H1 (cell line): ENCODE results near the gene PUS7L. TPM values are rescaled to one million over a fixed set of nuclear protein-coding genes. Genes with fewer than 3 reads are reported as not detected.

ENCODE experiments used
- CTCF ChIA-PET: fragments of 300-600 bp; sonication (Branson Sonifier 250); formaldehyde crosslinking; loops from one replicate; lab custom pipeline; 2021; ENCODE audit not compliant: partially characterized antibody; lab: Charles Lee
- POLR2A ChIA-PET: fragments of 300-600 bp; sonication (Branson Sonifier 250); formaldehyde crosslinking; loops from one replicate; lab custom pipeline; 2021; ENCODE audit warnings: inconsistent platforms; ENCODE audit not compliant: partially characterized antibody; lab: Charles Lee
- DNase-seq, 2 experiments: peaks; one replicate each; pipeline versions ENCODE4 v3.0.0 to v3.0.0-alpha.2; 2010 to 2022; ENCODE audit warnings: low spot score in 2 of 2, low read depth in 1 of 2, mixed read lengths in 1 of 2
- FAIRE-seq: peaks from 2 replicates; lab custom pipeline; 2011; peaks lifted over from hg19 to GRCh38; lab: Jason Lieb, UNC
- H2AFZ ChIP-seq: 2 replicates; pipeline ENCODE4 v1.8.1; 2012; ENCODE audit warnings: low read length, inconsistent platforms
- H2AK5ac ChIP-seq: 2 replicates; pipeline ENCODE4 v1.6.1; 2013; ENCODE audit warnings: low read depth, low read length
- H2BK120ac ChIP-seq: replicated peaks from 2 replicates; pipeline ENCODE3; 2013; ENCODE audit warnings: low read depth, low read length, inconsistent platforms
- H2BK12ac ChIP-seq: 2 replicates; pipeline ENCODE4 v1.6.1; 2013; ENCODE audit warnings: low read depth, low read length
- H2BK15ac ChIP-seq: 2 replicates; pipeline ENCODE4 v1.6.1; 2013; ENCODE audit warnings: low read length
- H2BK20ac ChIP-seq: 2 replicates; pipeline ENCODE4 v1.6.1; 2013; ENCODE audit warnings: low read length
- H2BK5ac ChIP-seq: 2 replicates; pipeline ENCODE4 v1.6.1; 2013; ENCODE audit warnings: low read depth, low read length
- H3K14ac ChIP-seq: 2 replicates; pipeline ENCODE4 v1.6.1; 2013; ENCODE audit warnings: inconsistent platforms; ENCODE audit not compliant: insufficient read length
- H3K18ac ChIP-seq: 2 replicates; pipeline ENCODE4 v1.6.1; 2013; ENCODE audit warnings: low read length; ENCODE audit errors: extremely low read depth
- H3K23ac ChIP-seq: 2 replicates; pipeline ENCODE4 v1.6.1; 2013; ENCODE audit warnings: inconsistent platforms; ENCODE audit not compliant: insufficient read length
- H3K23me2 ChIP-seq: 2 replicates; pipeline ENCODE4 v1.6.1; 2013; ENCODE audit warnings: low read depth, low read length
- H3K27ac ChIP-seq: 2 replicates; pipeline ENCODE4 v1.6.1; 2011; ENCODE audit warnings: low read depth, low read length, inconsistent platforms
- H3K27me3 ChIP-seq, 4 experiments: replicated peaks in 1 of 4; 1 replicate in 1 of 4; 2 replicates in 3 of 4; pipeline versions ENCODE4 v1.6.1 to v1.8.1; 2011 to 2013; ENCODE audit warnings: low read length in 3 of 4, mild to moderate bottlenecking in 3 of 4, inconsistent platforms in 2 of 4, mixed read lengths in 2 of 4, moderate library complexity in 1 of 4; ENCODE audit not compliant: control insufficient read depth in 3 of 4, insufficient read depth in 3 of 4; ENCODE audit errors: extremely low read depth in 1 of 4
- H3K36me3 ChIP-seq, 4 experiments: 2 replicates each; pipeline versions ENCODE4 v1.6.1 to v1.8.1; 2011 to 2013; ENCODE audit warnings: mild to moderate bottlenecking in 4 of 4, low read length in 3 of 4, moderate library complexity in 2 of 4, control low read depth in 1 of 4, inconsistent platforms in 1 of 4; ENCODE audit not compliant: insufficient read depth in 4 of 4, control insufficient read depth in 2 of 4
- H3K4ac ChIP-seq: replicated peaks from 2 replicates; pipeline ENCODE3; 2013; ENCODE audit warnings: low read length, low read depth, mixed read lengths, inconsistent platforms; ENCODE audit not compliant: insufficient read length
- H3K4me1 ChIP-seq, 4 experiments: replicated peaks in 1 of 4; 1 replicate in 1 of 4; 2 replicates in 3 of 4; pipeline versions ENCODE4 v1.6.1 to v1.8.1; 2011 to 2013; ENCODE audit warnings: low read length in 3 of 4, inconsistent platforms in 2 of 4, mixed read lengths in 1 of 4; ENCODE audit not compliant: insufficient read depth in 4 of 4, control insufficient read depth in 3 of 4
- H3K4me2 ChIP-seq, 2 experiments: 2 replicates each; pipeline versions ENCODE4 v1.6.1 to v1.8.1; 2011 to 2013; ENCODE audit warnings: low read depth in 2 of 2, low read length in 2 of 2, control low read depth in 1 of 2, inconsistent platforms in 1 of 2, mild to moderate bottlenecking in 1 of 2; ENCODE audit not compliant: insufficient read depth in 1 of 2
- H3K4me3 ChIP-seq, 4 experiments: fragments of 200-600, 300-600 bp in 1 of 4; sonication (generic), shearing (Covaris generic), sonication (Bioruptor Twin) in 1 of 4; 2 replicates each; pipeline versions ENCODE4 v1.5.1 to v1.8.1; 2011 to 2016; ENCODE audit warnings: low read length in 4 of 4, low read depth in 3 of 4, control low read depth in 2 of 4, inconsistent platforms in 2 of 4, mild to moderate bottlenecking in 2 of 4, mixed read lengths in 1 of 4, moderate library complexity in 1 of 4; ENCODE audit not compliant: insufficient read depth in 2 of 4; ENCODE audit errors: extremely low read depth in 1 of 4
- H3K56ac ChIP-seq: replicated peaks from 2 replicates; pipeline ENCODE3; 2013; ENCODE audit warnings: low read depth, mild to moderate bottlenecking, mixed read lengths, low read length, inconsistent platforms; ENCODE audit not compliant: insufficient read length
- H3K79me1 ChIP-seq: 2 replicates; pipeline ENCODE4 v1.6.1; 2013; ENCODE audit warnings: low read depth, low read length, control low read depth
- H3K79me2 ChIP-seq, 2 experiments: 2 replicates each; pipeline versions ENCODE4 v1.6.1 to v1.8.1; 2012 to 2013; ENCODE audit warnings: low read length in 2 of 2, mild to moderate bottlenecking in 2 of 2, inconsistent platforms in 1 of 2; ENCODE audit not compliant: insufficient read depth in 2 of 2, control insufficient read depth in 1 of 2
- H3K9ac ChIP-seq, 4 experiments: replicated peaks in 1 of 4; 1 replicate in 1 of 4; 2 replicates in 3 of 4; pipeline versions ENCODE4 v1.6.1 to v1.8.1; 2011 to 2013; ENCODE audit warnings: low read depth in 3 of 4, low read length in 3 of 4, control low read depth in 2 of 4, mild to moderate bottlenecking in 2 of 4, moderate library complexity in 2 of 4, inconsistent platforms in 1 of 4; ENCODE audit errors: extremely low read depth in 1 of 4
- H3K9me3 ChIP-seq, 2 experiments: 2 replicates each; pipeline versions ENCODE4 v1.6.1 to v1.8.1; 2012 to 2013; ENCODE audit warnings: mild to moderate bottlenecking in 2 of 2, moderate library complexity in 2 of 2, control low read depth in 1 of 2, inconsistent platforms in 1 of 2, low read depth in 1 of 2, low read length in 1 of 2, mixed read lengths in 1 of 2; ENCODE audit not compliant: insufficient read depth in 2 of 2
- H4K20me1 ChIP-seq, 2 experiments: replicated peaks in 1 of 2; 2 replicates each; pipeline versions ENCODE3 to v1.8.1; 2011 to 2013; ENCODE audit warnings: inconsistent platforms in 2 of 2, low read length in 2 of 2, mild to moderate bottlenecking in 1 of 2; ENCODE audit not compliant: insufficient read depth in 2 of 2, control insufficient read depth in 1 of 2
- H4K5ac ChIP-seq: 2 replicates; pipeline ENCODE4 v1.6.1; 2013; ENCODE audit warnings: low read length, low read depth, mixed read lengths, inconsistent platforms; ENCODE audit not compliant: insufficient read length
- H4K8ac ChIP-seq: 2 replicates; pipeline ENCODE4 v1.8.0; 2013; ENCODE audit warnings: mild to moderate bottlenecking, moderate library complexity, low read length, inconsistent platforms; ENCODE audit not compliant: insufficient read depth; ENCODE audit errors: extremely low read depth
- H4K91ac ChIP-seq: replicated peaks from 2 replicates; pipeline ENCODE3; 2013; ENCODE audit warnings: low read length, mixed read lengths, inconsistent platforms; ENCODE audit not compliant: insufficient read length
- CEBPB ChIP-seq: IDR thresholded peaks from 2 replicates; pipeline ENCODE4 v1.6.1; 2012; ENCODE audit warnings: low read depth, low read length
- EGR1 ChIP-seq: IDR thresholded peaks from 2 replicates; pipeline ENCODE4 v1.6.1; 2011; ENCODE audit warnings: low read depth, low read length, borderline replicate concordance
- EZH2 ChIP-seq: fragments of 200-600 bp; sonication (generic); IDR thresholded peaks from 2 replicates; pipeline ENCODE4 v1.7.1; 2012; ENCODE audit warnings: low read depth, mild to moderate bottlenecking, moderate library complexity, low read length, inconsistent platforms; ENCODE audit not compliant: severe bottlenecking
- WGBS, 2 experiments: shearing (Covaris generic) in 1 of 2; methylation state at CpG; one replicate each; pipeline versions ENCODE4 v1.1.6 to v1.1.7; 2013 to 2015; ENCODE audit warnings: low lambda C conversion rate in 2 of 2, mixed read lengths in 2 of 2, inconsistent platforms in 1 of 2, low coverage in 1 of 2, missing lambda C conversion rate in 1 of 2; ENCODE audit not compliant: insufficient replicate concordance in 2 of 2, insufficient coverage in 1 of 2, insufficient read length in 1 of 2; ENCODE audit errors: extremely low coverage in 1 of 2, missing lambda C conversion rate in 1 of 2; 5-methylcytosine and 5-hydroxymethylcytosine counted together
- polyA plus RNA-seq, 7 experiments: library from polyadenylated mRNA; depleted of rRNA in 3 of 7; stranded (reverse) in 5 of 7; unstranded in 2 of 7; fragments of >200 nt in 5 of 7; fragments of 200-250 nt in 2 of 7; gene quantifications; 1 replicate in 5 of 7; 2 replicates in 1 of 7; 4 replicates in 1 of 7; pipeline versions ENCODE4 v1.2.1 to v1.2.3, GENCODE V29; 2011 to 2013; ENCODE audit warnings: missing spikeins in 2 of 7, mixed read lengths in 2 of 7
- total RNA-seq: library from RNA; stranded (reverse); fragmentation: NEBNext Ultra II Directional; extraction: Animal tissue kit (Norgen Biotek cat#: 25700); gene quantifications from 2 replicates; pipeline ENCODE4 v1.2.1, GENCODE V29; 2021

PUS7L gene
- total and polyA plus RNA-seq, 2 of the 8 experiments (the other 6 are each of a cell fraction or from before 2014, with no cell fraction given): 3.6 to 26.8 TPM

GRCh38 chr12:43750814-43751213 lies 7.8 kb downstream of the PUS7L start:
- Histone ChIP-seq H3K9me3 (no peaks in the 10 kb centered on the region), H3K56ac (no peak overlapping the region), H2AK5ac (no peak overlapping the region), H2BK15ac (no peak overlapping the region), H3K4me3 (no peak overlapping the region), H3K27me3 (no peaks in the 10 kb centered on the region), H3K79me2 (no peaks in the 10 kb centered on the region), H3K79me1 (no peaks in the 10 kb centered on the region), H3K4me2 (no peak overlapping the region), H3K14ac (no peak overlapping the region), H3K4ac (no peak overlapping the region), H4K8ac (no peak overlapping the region), H3K23ac (no peak overlapping the region), H3K4me1 (no peaks in the 10 kb centered on the region), H3K23me2 (no peaks in the 10 kb centered on the region), H4K91ac (no peak overlapping the region), H4K5ac (no peak overlapping the region), H2BK12ac (no peak overlapping the region), H4K20me1 (no peaks in the 10 kb centered on the region), H2BK20ac (no peak overlapping the region), H2BK120ac (no peak overlapping the region), H3K27ac (no peak overlapping the region), H3K9ac (no peak overlapping the region), H3K18ac (no peak overlapping the region), H3K36me3 (peaks cover 0 to 8% (median 1%) of the 10 kb centered on the region in 4 experiments; a peak in 2 of 8 replicates), H2AFZ (no peak overlapping the region), H2BK5ac (no peak overlapping the region)
- WGBS, 2 experiments: 94% methylated on average over 3 of the region's 3 CpGs; no CpG with 5 or more reads in 1 of the 2 experiments
- peak; percentile 80 for TF ChIP-seq CEBPB
- TF ChIP-seq EZH2: no peak
- no peak for TF ChIP-seq EGR1
- FAIRE-seq (no peak), DNase-seq (no peak)
- POLR2A ChIA-PET: no interaction called here
- CTCF ChIA-PET: no interaction called here
